GM12878 (cell line): ENCODE results near the gene FKBP1B. TPM values are rescaled to one million over a fixed set of nuclear protein-coding genes. Genes with fewer than 3 reads are reported as not detected.

ENCODE experiments used
- ATAC-seq: fragments of 200-7000 bp; cut with Tn5 transposase; 3 replicates; pipeline ENCODE4 v1.9.1; 2020; ENCODE audit warnings: mild to moderate bottlenecking, moderate library complexity
- BruUV-seq: library from RNA; stranded (reverse); fragments of 400-500 nt; replicated peaks from 2 replicates; lab custom pipeline; 2021; lab: Mats Ljungman, UMichigan
- CTCF ChIA-PET: fragments of 300-600 bp; sonication (Branson Sonifier 250); formaldehyde crosslinking; extraction: SDS; loops from one replicate; lab custom pipeline; 2021; ENCODE audit warnings: inconsistent platforms; lab: Yijun Ruan, JAX
- POLR2A ChIA-PET: fragments of 350-600 bp; formaldehyde crosslinking; extraction: SDS; loops from one replicate; lab custom pipeline; 2021; ENCODE audit warnings: inconsistent platforms; lab: Charles Lee
- RAD21 ChIA-PET: fragments of 300-600 bp; sonication (Branson Sonifier 250); formaldehyde crosslinking; loops from one replicate; lab custom pipeline; 2023; ENCODE audit warnings: antibody characterized with exemption; ENCODE audit not compliant: unreplicated experiment; lab: Charles Lee
- SMC1A ChIA-PET: fragments of 300-600 bp; sonication (Branson Sonifier 250); formaldehyde crosslinking; loops from one replicate; lab custom pipeline; 2023; ENCODE audit not compliant: unreplicated experiment, uncharacterized antibody; lab: Charles Lee
- DNase-seq: peaks from one replicate; pipeline ENCODE4 v3.0.0-alpha.2; 2011; ENCODE audit warnings: low read depth, low spot score
- FAIRE-seq: peaks from 3 replicates; lab custom pipeline; 2011; peaks lifted over from hg19 to GRCh38; lab: Jason Lieb, UNC
- H2AFZ ChIP-seq: 2 replicates; pipeline ENCODE4 v1.6.0; 2011; ENCODE audit warnings: low read depth, low read length, control low read depth; ENCODE audit not compliant: control insufficient read depth
- H3K27ac ChIP-seq: 2 replicates; pipeline ENCODE4 v1.5.1; 2011; ENCODE audit warnings: control low read depth; ENCODE audit not compliant: control insufficient read depth, insufficient read depth
- H3K27me3 ChIP-seq, 2 experiments: replicated peaks in 1 of 2; 2 replicates each; pipeline versions ENCODE4 v1.6.0 to v1.6.1; 2011; ENCODE audit warnings: low read length in 1 of 2; ENCODE audit not compliant: control insufficient read depth in 2 of 2, insufficient read depth in 2 of 2
- H3K36me3 ChIP-seq, 2 experiments: 2 replicates each; pipeline ENCODE4 v1.5.1; 2011; ENCODE audit warnings: low read length in 1 of 2; ENCODE audit not compliant: control insufficient read depth in 2 of 2, insufficient read depth in 2 of 2
- H3K4me1 ChIP-seq: 2 replicates; pipeline ENCODE4 v1.6.1; 2011; ENCODE audit warnings: mild to moderate bottlenecking, low read length, moderate library complexity, mixed read lengths; ENCODE audit not compliant: control insufficient read depth, insufficient read depth
- H3K4me2 ChIP-seq: 2 replicates; pipeline ENCODE4 v1.6.0; 2011; ENCODE audit warnings: control low read depth; ENCODE audit not compliant: control insufficient read depth, insufficient read depth
- H3K4me3 ChIP-seq: fragments of 200-600 bp; sonication (generic); 2 replicates; pipeline ENCODE4 v1.5.1; 2016
- H3K79me2 ChIP-seq: 2 replicates; pipeline ENCODE4 v1.6.0; 2011; ENCODE audit warnings: low read length; ENCODE audit not compliant: control insufficient read depth, insufficient read depth
- H3K9ac ChIP-seq: 2 replicates; pipeline ENCODE4 v1.8.0; 2011; ENCODE audit warnings: low read length, control low read depth, mixed read lengths; ENCODE audit not compliant: control insufficient read depth, insufficient read depth
- H3K9me3 ChIP-seq: replicated peaks from 3 replicates; pipeline ENCODE4 v1.5.1; 2011; ENCODE audit warnings: mild to moderate bottlenecking, low read length; ENCODE audit not compliant: control insufficient read depth, insufficient read depth
- H4K20me1 ChIP-seq: 2 replicates; pipeline ENCODE4 v1.6.0; 2011; ENCODE audit not compliant: control insufficient read depth, insufficient read depth
- RAD21 ChIP-seq: IDR thresholded peaks from 2 replicates; pipeline ENCODE4 v1.6.1; 2011; ENCODE audit warnings: mild to moderate bottlenecking, low read depth, low read length, moderate library complexity; ENCODE audit not compliant: insufficient read depth
- WGBS: methylation state at CpG from one replicate; pipeline ENCODE4 v1.1.6; 2016; ENCODE audit warnings: low lambda C conversion rate; ENCODE audit not compliant: insufficient replicate concordance, insufficient coverage; ENCODE audit errors: missing lambda C conversion rate; 5-methylcytosine and 5-hydroxymethylcytosine counted together
- in situ Hi-C: fragments of 300-500 bp; cut with MboI; formaldehyde crosslinking; loops from 9 replicates; pipeline ENCODE4 v1.14.3; 2018; ENCODE audit warnings: mixed read lengths
- intact Hi-C: fragments of 100-400 bp; cut with micrococcal nuclease; formaldehyde crosslinking; loops from one replicate; pipeline ENCODE4 v1.14.2; 2022; ENCODE audit not compliant: unreplicated experiment
- polyA plus RNA-seq, 11 experiments: library from polyadenylated mRNA; depleted of rRNA in 4 of 11; unstranded in 6 of 11; stranded (reverse) in 5 of 11; fragments of >200 nt; fragmentation: Nextera tagmentation in 4 of 11; fragmentation: Illumina TruSeq in 1 of 11; extraction: Ambion mirVana in 4 of 11; extraction: Trizol in 1 of 11; gene quantifications; 1 replicate in 1 of 11; 2 replicates in 10 of 11; pipeline versions ENCODE4 v1.2.1 to v1.2.3, GENCODE V29; 2011 to 2016; ENCODE audit warnings: inconsistent platforms in 2 of 11, missing spikeins in 2 of 11, low read depth in 1 of 11
- total RNA-seq, 4 experiments: library from RNA; depleted of rRNA in 3 of 4; stranded (reverse); fragments of >200 nt in 3 of 4; fragmentation: Illumina TruSeq in 1 of 4; extraction: Trizol in 1 of 4; gene quantifications; 2 replicates each; pipeline versions ENCODE4 v1.2.1 to v1.2.3, GENCODE V29; 2013 to 2021
- TF ChIP-seq, protein P1 (sequence below): IDR thresholded peaks from 2 replicates; pipeline ENCODE4 v1.6.1; 2012; ENCODE audit warnings: low read depth, low read length, improper control_type of control experiment
- TF ChIP-seq, protein P2 (sequence below): fragments of 450-650 bp; formaldehyde crosslinking; IDR thresholded peaks from 2 replicates; pipeline ENCODE4 v1.4.0; 2020; ENCODE audit warnings: mild to moderate bottlenecking, moderate library complexity
- TF ChIP-seq, protein P3 (sequence below): fragments of 450-650 bp; formaldehyde crosslinking; IDR thresholded peaks from 2 replicates; pipeline ENCODE4 v1.4.0; 2022; ENCODE audit warnings: mild to moderate bottlenecking, moderate library complexity
- TF ChIP-seq, protein P4 (sequence below), 3 experiments: IDR thresholded peaks in 2 of 3; conservative IDR thresholded peaks in 1 of 3; 2 replicates each; pipeline ENCODE4 v1.5.1; 2011; ENCODE audit warnings: low read depth in 3 of 3, low read length in 3 of 3, mild to moderate bottlenecking in 3 of 3, control low read depth in 2 of 3, moderate library complexity in 2 of 3, inconsistent platforms in 1 of 3, mixed read lengths in 1 of 3; ENCODE audit not compliant: control insufficient read depth in 2 of 3, insufficient read depth in 1 of 3; ENCODE audit errors: extremely low read depth in 1 of 3

FKBP1B gene
- total and polyA plus RNA-seq, 10 of the 15 experiments (the other 5 are each of a cell fraction or from before 2014, with no cell fraction given): 0.18 to 0.53 (median 0.24) TPM

DNA sequence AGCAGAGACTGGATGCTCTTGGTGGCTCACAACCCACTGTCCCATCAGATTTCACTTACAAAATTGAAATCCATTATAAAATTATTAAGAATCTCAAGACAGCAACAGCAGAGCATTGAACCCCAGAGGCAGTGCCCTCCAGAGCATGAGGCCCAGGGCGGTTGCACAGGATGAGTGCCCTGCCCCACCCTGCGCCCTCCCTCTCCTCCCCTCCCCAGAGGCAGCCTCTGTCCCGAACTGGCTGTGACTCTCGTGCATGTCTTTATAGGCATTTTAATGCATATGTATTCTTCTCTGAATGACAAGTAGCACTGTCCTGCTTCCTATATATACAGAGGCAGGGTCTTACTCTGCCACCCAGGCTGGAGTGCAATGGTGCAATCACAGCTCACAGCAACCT is 29.3 kb upstream of the FKBP1B start (continued):
- TF ChIP-seq, protein P1, sequence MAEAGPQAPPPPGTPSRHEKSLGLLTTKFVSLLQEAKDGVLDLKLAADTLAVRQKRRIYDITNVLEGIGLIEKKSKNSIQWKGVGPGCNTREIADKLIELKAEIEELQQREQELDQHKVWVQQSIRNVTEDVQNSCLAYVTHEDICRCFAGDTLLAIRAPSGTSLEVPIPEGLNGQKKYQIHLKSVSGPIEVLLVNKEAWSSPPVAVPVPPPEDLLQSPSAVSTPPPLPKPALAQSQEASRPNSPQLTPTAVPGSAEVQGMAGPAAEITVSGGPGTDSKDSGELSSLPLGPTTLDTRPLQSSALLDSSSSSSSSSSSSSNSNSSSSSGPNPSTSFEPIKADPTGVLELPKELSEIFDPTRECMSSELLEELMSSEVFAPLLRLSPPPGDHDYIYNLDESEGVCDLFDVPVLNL: no peak
- TF ChIP-seq, protein P2, sequence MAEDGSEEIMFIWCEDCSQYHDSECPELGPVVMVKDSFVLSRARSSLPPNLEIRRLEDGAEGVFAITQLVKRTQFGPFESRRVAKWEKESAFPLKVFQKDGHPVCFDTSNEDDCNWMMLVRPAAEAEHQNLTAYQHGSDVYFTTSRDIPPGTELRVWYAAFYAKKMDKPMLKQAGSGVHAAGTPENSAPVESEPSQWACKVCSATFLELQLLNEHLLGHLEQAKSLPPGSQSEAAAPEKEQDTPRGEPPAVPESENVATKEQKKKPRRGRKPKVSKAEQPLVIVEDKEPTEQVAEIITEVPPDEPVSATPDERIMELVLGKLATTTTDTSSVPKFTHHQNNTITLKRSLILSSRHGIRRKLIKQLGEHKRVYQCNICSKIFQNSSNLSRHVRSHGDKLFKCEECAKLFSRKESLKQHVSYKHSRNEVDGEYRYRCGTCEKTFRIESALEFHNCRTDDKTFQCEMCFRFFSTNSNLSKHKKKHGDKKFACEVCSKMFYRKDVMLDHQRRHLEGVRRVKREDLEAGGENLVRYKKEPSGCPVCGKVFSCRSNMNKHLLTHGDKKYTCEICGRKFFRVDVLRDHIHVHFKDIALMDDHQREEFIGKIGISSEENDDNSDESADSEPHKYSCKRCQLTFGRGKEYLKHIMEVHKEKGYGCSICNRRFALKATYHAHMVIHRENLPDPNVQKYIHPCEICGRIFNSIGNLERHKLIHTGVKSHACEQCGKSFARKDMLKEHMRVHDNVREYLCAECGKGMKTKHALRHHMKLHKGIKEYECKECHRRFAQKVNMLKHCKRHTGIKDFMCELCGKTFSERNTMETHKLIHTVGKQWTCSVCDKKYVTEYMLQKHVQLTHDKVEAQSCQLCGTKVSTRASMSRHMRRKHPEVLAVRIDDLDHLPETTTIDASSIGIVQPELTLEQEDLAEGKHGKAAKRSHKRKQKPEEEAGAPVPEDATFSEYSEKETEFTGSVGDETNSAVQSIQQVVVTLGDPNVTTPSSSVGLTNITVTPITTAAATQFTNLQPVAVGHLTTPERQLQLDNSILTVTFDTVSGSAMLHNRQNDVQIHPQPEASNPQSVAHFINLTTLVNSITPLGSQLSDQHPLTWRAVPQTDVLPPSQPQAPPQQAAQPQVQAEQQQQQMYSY (CRISPR knock-in tag): no peak
- TF ChIP-seq, all 136 proteins: peak for 0

DNA sequence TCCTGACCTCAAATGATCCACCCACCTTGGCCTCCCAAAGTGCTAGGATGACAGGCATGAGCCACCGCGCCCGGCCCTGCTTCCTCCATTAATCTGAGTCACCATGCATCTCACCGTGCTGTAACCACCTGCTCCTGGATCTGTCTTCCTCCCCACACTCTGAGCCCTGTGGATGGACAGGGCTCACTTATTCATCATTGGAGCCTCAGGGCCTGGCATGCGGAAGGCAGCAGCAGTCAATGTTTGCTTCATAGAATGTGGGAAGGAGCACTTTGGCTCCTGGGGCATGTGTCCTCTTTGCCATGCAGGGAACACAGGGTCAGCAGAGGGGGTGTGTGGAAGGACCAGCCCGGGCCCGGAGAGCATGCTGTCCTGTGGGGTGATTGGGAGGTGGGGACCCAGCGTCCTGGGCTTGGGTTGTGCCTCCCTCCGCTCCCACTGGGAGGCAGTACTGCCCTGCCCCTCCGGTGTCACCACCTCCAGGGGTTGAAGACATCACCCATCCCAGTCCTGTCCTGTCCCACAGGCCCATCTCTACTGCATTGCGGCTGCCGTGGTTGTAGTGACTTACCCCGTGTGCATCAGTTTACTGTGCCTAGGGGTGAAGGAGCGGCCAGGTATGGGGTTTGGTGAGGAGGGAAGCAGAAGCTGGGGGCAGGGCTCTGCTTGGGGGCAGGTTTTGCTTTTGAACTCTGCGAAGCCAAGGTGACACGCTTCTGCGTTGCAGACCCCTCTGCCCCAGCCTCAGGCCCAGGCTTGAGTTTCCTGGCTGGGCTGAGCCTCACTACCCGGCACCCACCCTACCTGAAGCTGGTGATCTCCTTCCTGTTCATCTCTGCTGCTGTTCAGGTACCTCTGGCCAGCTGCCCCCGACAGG is 28.2 kb upstream of the FKBP1B start:
- no peak overlapping the region for H3K4me3 ChIP-seq
- H3K27ac ChIP-seq: no peak overlapping the region
- peaks cover 0 to 8% of the 10 kb centered on the region in 2 experiments; a peak in 3 of 4 replicates for H3K36me3 ChIP-seq
- FAIRE-seq (no peak), ATAC-seq (peak; percentile 82), DNase-seq (no peak)
- TF ChIP-seq, protein P3, sequence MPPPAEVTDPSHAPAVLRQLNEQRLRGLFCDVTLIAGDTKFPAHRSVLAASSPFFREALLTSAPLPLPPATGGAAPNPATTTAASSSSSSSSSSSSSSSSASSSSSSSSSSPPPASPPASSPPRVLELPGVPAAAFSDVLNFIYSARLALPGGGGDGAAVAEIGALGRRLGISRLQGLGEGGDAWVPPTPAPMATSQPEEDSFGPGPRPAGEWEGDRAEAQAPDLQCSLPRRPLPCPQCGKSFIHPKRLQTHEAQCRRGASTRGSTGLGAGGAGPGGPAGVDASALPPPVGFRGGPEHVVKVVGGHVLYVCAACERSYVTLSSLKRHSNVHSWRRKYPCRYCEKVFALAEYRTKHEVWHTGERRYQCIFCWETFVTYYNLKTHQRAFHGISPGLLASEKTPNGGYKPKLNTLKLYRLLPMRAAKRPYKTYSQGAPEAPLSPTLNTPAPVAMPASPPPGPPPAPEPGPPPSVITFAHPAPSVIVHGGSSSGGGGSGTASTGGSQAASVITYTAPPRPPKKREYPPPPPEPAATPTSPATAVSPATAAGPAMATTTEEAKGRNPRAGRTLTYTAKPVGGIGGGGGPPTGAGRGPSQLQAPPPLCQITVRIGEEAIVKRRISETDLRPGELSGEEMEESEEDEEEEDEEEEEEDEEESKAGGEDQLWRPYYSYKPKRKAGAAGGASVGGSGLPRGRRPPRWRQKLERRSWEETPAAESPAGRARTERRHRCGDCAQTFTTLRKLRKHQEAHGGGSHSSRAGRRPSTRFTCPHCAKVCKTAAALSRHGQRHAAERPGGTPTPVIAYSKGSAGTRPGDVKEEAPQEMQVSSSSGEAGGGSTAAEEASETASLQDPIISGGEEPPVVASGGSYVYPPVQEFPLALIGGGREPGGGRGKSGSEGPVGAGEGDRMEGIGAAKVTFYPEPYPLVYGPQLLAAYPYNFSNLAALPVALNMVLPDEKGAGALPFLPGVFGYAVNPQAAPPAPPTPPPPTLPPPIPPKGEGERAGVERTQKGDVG (CRISPR knock-in tag): no peak
- TF ChIP-seq, protein P4, sequence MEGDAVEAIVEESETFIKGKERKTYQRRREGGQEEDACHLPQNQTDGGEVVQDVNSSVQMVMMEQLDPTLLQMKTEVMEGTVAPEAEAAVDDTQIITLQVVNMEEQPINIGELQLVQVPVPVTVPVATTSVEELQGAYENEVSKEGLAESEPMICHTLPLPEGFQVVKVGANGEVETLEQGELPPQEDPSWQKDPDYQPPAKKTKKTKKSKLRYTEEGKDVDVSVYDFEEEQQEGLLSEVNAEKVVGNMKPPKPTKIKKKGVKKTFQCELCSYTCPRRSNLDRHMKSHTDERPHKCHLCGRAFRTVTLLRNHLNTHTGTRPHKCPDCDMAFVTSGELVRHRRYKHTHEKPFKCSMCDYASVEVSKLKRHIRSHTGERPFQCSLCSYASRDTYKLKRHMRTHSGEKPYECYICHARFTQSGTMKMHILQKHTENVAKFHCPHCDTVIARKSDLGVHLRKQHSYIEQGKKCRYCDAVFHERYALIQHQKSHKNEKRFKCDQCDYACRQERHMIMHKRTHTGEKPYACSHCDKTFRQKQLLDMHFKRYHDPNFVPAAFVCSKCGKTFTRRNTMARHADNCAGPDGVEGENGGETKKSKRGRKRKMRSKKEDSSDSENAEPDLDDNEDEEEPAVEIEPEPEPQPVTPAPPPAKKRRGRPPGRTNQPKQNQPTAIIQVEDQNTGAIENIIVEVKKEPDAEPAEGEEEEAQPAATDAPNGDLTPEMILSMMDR (IDR thresholded peaks at IDR 0.05 in 2 of 3, conservative IDR thresholded peaks at IDR 0.05 in 1 of 3; ENCODE audit: control insufficient read depth in 2 of 3, extremely low read depth in 1 of 3, insufficient read depth in 1 of 3, low read depth in 3 of 3, low read length in 3 of 3): peak; percentile 34 to 45 (median 35); a peak in 4 of 6 replicates
- TF ChIP-seq RAD21: peak; percentile 43; the same call in 1 of the 2 replicates
- in situ Hi-C loops (no loop called here), intact Hi-C loops (loop anchor here (2.0 kb wide), 1 partner anchor 63 kb away; the partner anchor contains the start of gene TP53I3)
- CTCF ChIA-PET: interaction anchor here (0.6 kb wide), 2 partner anchors 41 to 89 kb away, joined by 3 read pairs; no protein-coding TSS in a partner anchor
- POLR2A ChIA-PET: no interaction called here
- H3K9ac ChIP-seq: no peak overlapping the region
- no peaks in the 10 kb centered on the region for H3K9me3 ChIP-seq
- 87% methylated on average over 19 of the region's 19 CpGs for WGBS
- SMC1A ChIA-PET: no interaction called here
- no peaks in the 10 kb centered on the region for H3K79me2 ChIP-seq
- no peak overlapping the region for H3K4me2 ChIP-seq
- BruUV-seq: no TSS peak
- no peak overlapping the region for H2AFZ ChIP-seq
- RAD21 ChIA-PET: interaction anchor here (1.3 kb wide), 1 partner anchor 63 kb away, joined by 3 read pairs; the partner anchor contains the start of gene TP53I3
- no peaks in the 10 kb centered on the region for H3K27me3 ChIP-seq
- no peaks in the 10 kb centered on the region for H3K4me1 ChIP-seq
- H4K20me1 ChIP-seq: no peaks in the 10 kb centered on the region
